ENCODE results near the gene ABI2.
"Not testable (repeated sequence)": the region's sequence is repeated elsewhere in the genome, so short reads cannot be mapped to it uniquely, and the experiment has no call there.

The ABI2 gene

DNA sequence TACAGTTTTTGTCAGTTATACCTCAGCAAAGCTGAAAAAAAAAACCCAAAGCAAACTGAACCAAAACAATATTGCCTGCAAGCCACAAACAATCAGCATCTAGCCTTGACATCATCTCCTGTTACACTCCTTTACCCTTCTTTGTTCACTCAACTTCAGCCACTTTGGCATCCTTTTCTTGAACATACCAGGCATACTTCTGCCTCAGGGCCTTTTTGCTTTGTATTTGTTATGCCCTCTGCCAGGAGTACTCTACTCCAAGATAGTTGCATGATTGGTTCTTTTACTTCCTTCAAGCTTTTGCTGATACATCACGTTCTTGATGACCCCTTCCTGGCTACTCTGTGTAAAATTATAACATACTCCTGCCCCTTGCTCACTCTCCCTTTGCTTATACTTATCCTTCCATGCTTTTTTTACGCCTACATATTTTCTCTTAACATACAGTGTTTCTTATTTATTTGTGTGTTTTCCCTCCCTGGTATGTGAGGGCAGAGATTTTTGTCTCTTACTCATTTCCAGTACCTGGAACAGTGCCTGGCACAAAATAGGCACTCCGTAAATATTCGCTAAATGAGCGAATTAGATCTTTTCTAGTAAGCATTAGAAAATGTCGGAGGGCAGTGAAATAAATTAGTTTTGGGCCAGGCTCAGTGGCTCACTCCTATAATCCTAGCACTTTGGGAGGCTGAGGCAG lies 12.7 kb downstream of the ABI2 start:
- no peak for DNase-seq

DNA sequence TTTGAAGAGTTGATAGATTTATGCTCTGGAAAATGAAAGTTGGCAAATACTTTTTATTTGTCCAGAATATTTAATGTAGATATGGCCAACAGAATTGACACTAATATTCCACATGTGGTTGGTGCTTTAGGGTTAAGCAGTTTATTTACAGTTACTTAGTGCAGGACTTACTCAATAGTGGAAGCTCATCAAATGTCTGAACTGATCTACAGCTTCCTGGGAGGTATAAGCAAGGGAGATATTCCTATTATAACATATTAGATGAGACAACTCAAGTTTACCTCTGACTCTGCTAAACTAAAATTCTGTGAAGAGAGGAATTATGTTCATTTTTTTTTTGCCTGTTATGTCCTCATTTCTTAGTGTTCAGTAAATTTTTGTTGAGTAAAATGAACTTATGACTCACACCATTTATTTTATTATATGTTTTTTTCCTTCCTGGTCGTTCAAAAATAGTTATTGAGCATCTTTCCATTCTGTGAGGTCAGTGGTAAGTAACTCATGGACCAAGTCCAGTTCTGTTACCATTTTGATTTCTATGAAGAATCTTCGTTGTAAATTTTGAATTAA lies 13.6 kb downstream of the ABI2 start:
- no peak for TF ChIP-seq GATA1 (IDR thresholded peaks at IDR 0.05; ENCODE audit: low read depth, low read length)
- no peak for TF ChIP-seq POLR2A (IDR thresholded peaks at IDR 0.05; ENCODE audit: low read length)
- no peak for DNase-seq

More for the DNA sequence above, 12.7 kb downstream of the ABI2 start:
- no peak for TF ChIP-seq GATA1 (IDR thresholded peaks at IDR 0.05; ENCODE audit: low read depth, low read length)
- TF ChIP-seq POLR2A (IDR thresholded peaks at IDR 0.05; ENCODE audit: low read length): no peak

GRCh38 chr2:203342374-203342773 lies 14.2 kb downstream of the ABI2 start:
- not testable (repeated sequence) for DNase-seq

- peak; percentile 5 to 16 for DNase-seq
- TF ChIP-seq GATA1 (IDR thresholded peaks at IDR 0.05; ENCODE audit: low read depth, low read length): no peak
- no peak for TF ChIP-seq POLR2A (IDR thresholded peaks at IDR 0.05; ENCODE audit: low read length)
Measured at GRCh38 chr2:203344667-203345066, 16.5 kb downstream of the ABI2 start.

DNA sequence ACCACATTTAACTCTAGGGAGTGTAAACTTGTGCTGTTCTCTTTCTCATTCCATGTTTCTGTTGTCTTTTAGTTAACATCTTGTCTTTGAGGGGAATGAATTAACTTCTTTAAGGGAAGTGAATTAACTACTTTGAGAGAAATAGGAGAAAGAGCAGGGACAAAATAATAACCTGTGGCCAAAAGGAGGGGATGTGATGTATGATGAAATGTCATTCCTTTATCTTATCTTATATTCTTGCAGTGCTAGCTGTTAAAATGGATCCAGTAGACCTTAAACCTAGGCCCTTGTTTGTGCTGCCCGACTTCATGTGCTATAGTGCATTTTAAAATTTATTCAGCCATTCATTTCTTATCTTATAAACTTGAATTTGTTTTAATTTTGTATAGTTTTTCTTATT lies 18.4 kb downstream of the ABI2 start:
- TF ChIP-seq GATA1 (IDR thresholded peaks at IDR 0.05; ENCODE audit: low read depth, low read length): no peak
- no peak for TF ChIP-seq POLR2A (IDR thresholded peaks at IDR 0.05; ENCODE audit: low read length)
- peak; percentile 66 to 72 for DNase-seq

DNA sequence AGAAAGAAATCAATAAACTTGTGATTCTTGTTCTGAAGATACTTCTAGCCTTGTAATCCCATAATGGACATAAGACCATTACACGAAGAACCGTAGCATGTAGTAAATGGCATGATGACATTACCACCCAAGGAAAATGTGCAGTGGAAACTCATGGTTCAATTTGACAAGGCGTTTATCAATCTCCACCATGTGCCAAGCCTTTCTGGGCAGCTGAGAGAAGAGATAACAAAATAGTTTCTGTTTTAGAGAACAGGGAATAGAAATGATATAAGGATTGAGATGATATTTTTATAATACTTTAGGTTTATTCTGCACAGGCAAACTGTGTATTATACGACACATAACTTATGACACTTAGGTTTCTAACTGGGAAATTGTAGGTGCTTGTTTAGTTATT lies 19.2 kb downstream of the ABI2 start:
- peak; percentile 93 to 97 for DNase-seq
- peak; percentile 73 for TF ChIP-seq GATA1 (IDR thresholded peaks at IDR 0.05; ENCODE audit: low read depth, low read length)
- TF ChIP-seq POLR2A (IDR thresholded peaks at IDR 0.05; ENCODE audit: low read length): peak; percentile 32

GRCh38 chr2:203352604-203353255 lies 24.5 kb downstream of the ABI2 start:
- DNase-seq: no peak
- TF ChIP-seq GATA1 (IDR thresholded peaks at IDR 0.05; ENCODE audit: low read depth, low read length) (no peak), POLR2A (IDR thresholded peaks at IDR 0.05; ENCODE audit: low read length) (no peak)

- no peak for TF ChIP-seq POLR2A (IDR thresholded peaks at IDR 0.05; ENCODE audit: low read length)
- no peak for DNase-seq
Measured at GRCh38 chr2:203354966-203355365, 26.8 kb downstream of the ABI2 start.

DNA sequence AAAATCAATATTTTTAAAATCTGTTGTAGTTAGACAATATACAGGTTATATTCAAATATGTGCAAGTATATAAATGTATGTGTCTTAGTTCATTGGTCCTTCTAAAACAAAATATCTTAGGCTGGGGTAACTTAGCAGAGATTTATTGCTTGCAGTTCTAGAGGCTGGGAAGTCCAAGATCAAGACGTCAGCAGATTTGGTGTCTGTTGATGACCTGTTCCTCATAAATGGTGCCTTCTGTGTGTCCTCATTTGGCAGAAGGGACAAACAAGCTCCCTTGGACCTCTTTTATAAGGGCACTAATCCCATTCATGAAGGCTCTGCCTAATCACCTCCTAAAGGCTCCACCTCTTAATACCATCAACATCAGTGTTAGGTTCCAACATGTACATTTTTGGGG lies 31.3 kb downstream of the ABI2 start:
- DNase-seq: no peak
- no peak for TF ChIP-seq POLR2A (IDR thresholded peaks at IDR 0.05; ENCODE audit: low read length)

GRCh38 chr2:203360833-203361430 lies 32.7 kb downstream of the ABI2 start:
- TF ChIP-seq POLR2A (IDR thresholded peaks at IDR 0.05; ENCODE audit: low read length): no peak
- no peak for DNase-seq

DNA sequence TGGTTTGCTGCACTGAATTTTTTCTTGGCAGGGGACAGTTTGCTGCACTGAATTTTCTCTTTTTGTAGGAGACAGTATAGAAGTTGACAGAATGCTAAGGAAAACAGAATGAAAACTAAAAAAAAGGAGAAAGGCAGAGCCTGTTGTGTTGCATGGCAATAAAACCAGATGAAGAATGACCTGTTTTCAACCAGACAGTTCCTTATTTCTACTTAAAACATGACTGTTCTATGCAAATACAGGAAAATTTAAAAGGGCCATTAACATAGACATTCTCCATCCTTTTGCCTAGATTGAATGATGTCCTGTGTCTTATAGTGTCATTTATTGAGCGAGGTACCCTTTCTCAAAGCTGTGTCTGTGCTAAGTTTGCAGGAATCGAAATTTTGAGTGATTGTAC lies 33.3 kb downstream of the ABI2 start:
- no peak for DNase-seq
- TF ChIP-seq POLR2A (IDR thresholded peaks at IDR 0.05; ENCODE audit: low read length) (no peak), GATA1 (IDR thresholded peaks at IDR 0.05; ENCODE audit: low read depth, low read length) (no peak)

- no peak for TF ChIP-seq POLR2A (IDR thresholded peaks at IDR 0.05; ENCODE audit: low read length)
- TF ChIP-seq GATA1 (IDR thresholded peaks at IDR 0.05; ENCODE audit: low read depth, low read length): no peak
- no peak for DNase-seq
Measured at GRCh38 chr2:203361922-203362321, 33.7 kb downstream of the ABI2 start.

DNA sequence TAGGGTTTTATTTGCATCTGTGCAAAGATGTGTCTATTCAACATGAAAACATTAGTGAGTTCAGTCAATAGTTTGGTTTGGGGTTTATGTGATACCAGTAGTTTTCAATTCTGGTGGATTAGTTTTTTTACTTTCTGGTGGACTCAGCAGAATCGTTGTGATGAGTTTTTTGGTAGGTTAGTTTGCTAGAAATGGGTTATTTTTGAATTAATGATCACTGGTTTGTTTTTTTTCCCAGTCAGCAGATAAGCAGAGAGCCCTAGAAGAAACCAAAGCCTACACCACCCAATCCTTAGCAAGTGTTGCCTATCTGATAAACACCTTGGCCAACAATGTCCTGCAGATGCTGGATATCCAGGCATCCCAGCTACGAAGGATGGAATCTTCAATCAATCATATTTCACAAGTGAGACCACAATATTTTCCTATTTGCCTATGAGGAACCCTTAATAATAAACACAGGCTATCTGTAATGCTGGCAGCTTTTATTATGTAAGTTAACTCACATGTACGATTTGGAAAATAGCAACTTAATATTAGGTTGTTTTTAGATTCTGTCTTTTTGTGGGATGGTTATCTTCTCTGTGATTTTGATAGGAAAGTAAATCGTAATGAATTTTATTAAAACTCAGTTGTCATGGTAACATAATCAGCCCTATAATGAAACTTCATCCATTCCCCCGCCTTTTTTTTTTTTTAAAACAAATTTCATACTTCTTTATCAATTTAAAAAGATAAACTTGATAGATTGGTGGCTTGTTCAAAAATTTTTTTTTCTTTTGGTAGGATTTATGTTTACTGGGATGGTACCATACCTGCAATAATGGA lies 38.7 kb downstream of the ABI2 start:
- TF ChIP-seq POLR2A (IDR thresholded peaks at IDR 0.05; ENCODE audit: low read length) (no peak), GATA1 (IDR thresholded peaks at IDR 0.05; ENCODE audit: low read depth, low read length) (no peak)

DNA sequence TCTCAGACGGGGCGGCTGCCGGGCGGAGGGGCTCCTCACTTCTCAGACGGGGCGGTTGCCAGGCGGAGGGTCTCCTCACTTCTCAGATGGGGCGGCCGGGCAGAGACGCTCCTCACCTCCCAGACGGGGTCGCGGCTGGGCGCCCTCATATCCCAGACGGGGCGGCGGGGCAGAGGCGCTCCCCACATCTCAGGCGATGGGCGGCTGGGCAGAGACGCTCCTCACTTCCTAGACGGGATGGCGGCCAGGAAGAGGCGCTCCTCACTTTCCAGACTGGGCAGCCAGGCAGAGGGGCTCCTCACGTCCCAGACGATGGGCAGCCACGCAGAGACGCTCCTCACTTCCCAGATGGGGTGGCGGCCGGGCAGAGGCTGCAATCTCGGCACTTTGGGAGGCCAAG lies 44.5 kb downstream of the ABI2 start:
- DNase-seq: not testable (repeated sequence)

More for the DNA sequence above, 38.7 kb downstream of the ABI2 start:
- peak; percentile 58 to 82 for DNase-seq

Measured in erythroblast (primary cell).